SK-N-SH treated with all-trans-retinoic acid at 6 μM for 48 hours (cell line): Measurements from ENCODE around the gene HDAC8.
"Not testable (repeated sequence)": the region's sequence is repeated elsewhere in the genome, so short reads cannot be mapped to it uniquely, and the experiment has no call there.

Source experiments
- ATAC-seq: fragments of 200-7000 bp; cut with Tn5 transposase; 3 replicates; pipeline ENCODE4 v1.9.1; 2020; ENCODE audit warnings: mild to moderate bottlenecking, moderate library complexity
- ARNTL ChIP-seq: fragments of 450-650 bp; formaldehyde crosslinking; IDR thresholded peaks from 2 replicates; pipeline ENCODE4 v1.5.0; 2020; ENCODE audit warnings: low read depth, mild to moderate bottlenecking, moderate library complexity, borderline replicate concordance
- BACH2 ChIP-seq: fragments of 250-450 bp; sonication (Bioruptor Pico); IDR thresholded peaks from 2 replicates; pipeline ENCODE4 v1.9.0; 2021; ENCODE audit warnings: mild to moderate bottlenecking, borderline replicate concordance
- CSDC2 ChIP-seq: fragments of 250-450 bp; sonication (Bioruptor Pico); IDR thresholded peaks from 2 replicates; pipeline ENCODE4 v1.5.0; 2020; ENCODE audit warnings: mild to moderate bottlenecking, moderate library complexity
- GLIS3 ChIP-seq: fragments of 250-450 bp; sonication (Bioruptor Pico); IDR thresholded peaks from 2 replicates; pipeline ENCODE4 v1.5.0; 2020; ENCODE audit warnings: mild to moderate bottlenecking, moderate library complexity
- ISL1 ChIP-seq: fragments of 250-450 bp; sonication (Bioruptor Pico); IDR thresholded peaks from 2 replicates; pipeline ENCODE4 v2.1.2; 2022; ENCODE audit warnings: mild to moderate bottlenecking, moderate library complexity
- RARB ChIP-seq: fragments of 250-450 bp; sonication (Bioruptor Pico); IDR thresholded peaks from 2 replicates; pipeline ENCODE4 v1.8.0; 2021; ENCODE audit warnings: mild to moderate bottlenecking, moderate library complexity
- SNAI2 ChIP-seq: fragments of 250-450 bp; sonication (Bioruptor Pico); IDR thresholded peaks from 2 replicates; pipeline ENCODE4 v1.5.0; 2020; ENCODE audit warnings: mild to moderate bottlenecking, moderate library complexity
- TCF4 ChIP-seq: fragments of 250-450 bp; sonication (Bioruptor Pico); IDR thresholded peaks from 2 replicates; pipeline ENCODE4 v1.8.0; 2021; ENCODE audit warnings: mild to moderate bottlenecking, moderate library complexity, borderline replicate concordance
- TOX ChIP-seq: fragments of 250-450 bp; sonication (Bioruptor Pico); IDR thresholded peaks from 2 replicates; pipeline ENCODE4 v1.8.0; 2021; ENCODE audit warnings: mild to moderate bottlenecking, moderate library complexity, borderline replicate concordance
- ZC3H10 ChIP-seq: fragments of 250-450 bp; sonication (Bioruptor Pico); IDR thresholded peaks from 2 replicates; pipeline ENCODE4 v1.5.1; 2021; ENCODE audit warnings: mild to moderate bottlenecking, moderate library complexity
- ZFP3 ChIP-seq: fragments of 250-450 bp; sonication (Bioruptor Pico); IDR thresholded peaks from 2 replicates; pipeline ENCODE4 v1.5.0; 2020; ENCODE audit warnings: mild to moderate bottlenecking, moderate library complexity
- ZNF565 ChIP-seq: fragments of 450-650 bp; formaldehyde crosslinking; conservative IDR thresholded peaks from 2 replicates; pipeline ENCODE4 v1.5.0; 2020; ENCODE audit warnings: low read depth, mild to moderate bottlenecking, moderate library complexity
- ZNF70 ChIP-seq: fragments of 450-650 bp; formaldehyde crosslinking; IDR thresholded peaks from 2 replicates; pipeline ENCODE4 v1.5.0; 2020; ENCODE audit warnings: mild to moderate bottlenecking, moderate library complexity
- ZNF8 ChIP-seq: fragments of 450-650 bp; formaldehyde crosslinking; IDR thresholded peaks from 2 replicates; pipeline ENCODE4 v1.5.0; 2020; ENCODE audit warnings: mild to moderate bottlenecking, moderate library complexity
- TF ChIP-seq, protein P1 (sequence below): fragments of 250-450 bp; sonication (Bioruptor Pico); IDR thresholded peaks from 2 replicates; pipeline ENCODE4 v1.8.0; 2020; ENCODE audit warnings: mild to moderate bottlenecking, moderate library complexity, borderline replicate concordance
- TF ChIP-seq, protein P2 (sequence below): fragments of 250-450 bp; sonication (Bioruptor Pico); IDR thresholded peaks from 2 replicates; pipeline ENCODE4 v1.8.0; 2021; ENCODE audit warnings: low read depth, mild to moderate bottlenecking, moderate library complexity, borderline replicate concordance
- TF ChIP-seq, protein P3 (sequence below): fragments of 250-450 bp; sonication (Bioruptor Pico); IDR thresholded peaks from 2 replicates; pipeline ENCODE4 v1.5.0; 2020; ENCODE audit warnings: mild to moderate bottlenecking, moderate library complexity
- TF ChIP-seq, protein P4 (sequence below): fragments of 250-450 bp; sonication (Bioruptor Pico); IDR thresholded peaks from 2 replicates; pipeline ENCODE4 v1.5.1; 2021; ENCODE audit warnings: mild to moderate bottlenecking, moderate library complexity
- TF ChIP-seq, protein P5 (sequence below): fragments of 250-450 bp; sonication (Bioruptor Pico); IDR thresholded peaks from 2 replicates; pipeline ENCODE4 v1.5.1; 2020; ENCODE audit warnings: low read depth, mild to moderate bottlenecking, moderate library complexity

Gene HDAC8

DNA sequence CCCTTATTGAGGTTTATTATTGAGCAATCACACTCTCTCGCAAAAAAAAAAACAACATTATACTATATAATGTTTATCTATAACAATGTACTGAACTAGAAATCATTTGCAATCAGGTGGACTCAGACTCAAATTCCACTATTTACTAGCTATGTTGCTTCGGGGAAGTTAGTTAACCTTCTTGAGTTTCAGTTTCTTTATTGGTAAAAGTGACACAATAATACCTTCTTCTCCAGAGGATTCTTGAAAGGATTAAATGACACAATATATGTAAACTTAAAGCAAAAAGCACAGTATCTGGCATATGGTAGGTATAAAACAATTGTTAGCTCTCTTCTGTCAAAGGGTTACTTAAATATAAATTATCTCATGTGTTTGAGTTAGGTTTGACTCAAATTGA, 31.5 kb upstream of the HDAC8 start:
- ATAC-seq = no peak
- TF ChIP-seq ZFP3 (CRISPR knock-in tag) = no peak
- TF ChIP-seq TOX (CRISPR knock-in tag) = no peak
- no peak for TF ChIP-seq ZNF70 (CRISPR knock-in tag)
- TF ChIP-seq ARNTL = no peak
- TF ChIP-seq, protein P1, sequence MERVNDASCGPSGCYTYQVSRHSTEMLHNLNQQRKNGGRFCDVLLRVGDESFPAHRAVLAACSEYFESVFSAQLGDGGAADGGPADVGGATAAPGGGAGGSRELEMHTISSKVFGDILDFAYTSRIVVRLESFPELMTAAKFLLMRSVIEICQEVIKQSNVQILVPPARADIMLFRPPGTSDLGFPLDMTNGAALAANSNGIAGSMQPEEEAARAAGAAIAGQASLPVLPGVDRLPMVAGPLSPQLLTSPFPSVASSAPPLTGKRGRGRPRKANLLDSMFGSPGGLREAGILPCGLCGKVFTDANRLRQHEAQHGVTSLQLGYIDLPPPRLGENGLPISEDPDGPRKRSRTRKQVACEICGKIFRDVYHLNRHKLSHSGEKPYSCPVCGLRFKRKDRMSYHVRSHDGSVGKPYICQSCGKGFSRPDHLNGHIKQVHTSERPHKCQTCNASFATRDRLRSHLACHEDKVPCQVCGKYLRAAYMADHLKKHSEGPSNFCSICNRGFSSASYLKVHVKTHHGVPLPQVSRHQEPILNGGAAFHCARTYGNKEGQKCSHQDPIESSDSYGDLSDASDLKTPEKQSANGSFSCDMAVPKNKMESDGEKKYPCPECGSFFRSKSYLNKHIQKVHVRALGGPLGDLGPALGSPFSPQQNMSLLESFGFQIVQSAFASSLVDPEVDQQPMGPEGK (CRISPR knock-in tag) = no peak
- TF ChIP-seq CSDC2 (CRISPR knock-in tag) = no peak
- no peak for TF ChIP-seq ZNF565 (CRISPR knock-in tag)
- no peak for TF ChIP-seq ISL1
- no peak for TF ChIP-seq BACH2 (CRISPR knock-in tag)
- TF ChIP-seq ZC3H10 (CRISPR knock-in tag) = no peak

DNA sequence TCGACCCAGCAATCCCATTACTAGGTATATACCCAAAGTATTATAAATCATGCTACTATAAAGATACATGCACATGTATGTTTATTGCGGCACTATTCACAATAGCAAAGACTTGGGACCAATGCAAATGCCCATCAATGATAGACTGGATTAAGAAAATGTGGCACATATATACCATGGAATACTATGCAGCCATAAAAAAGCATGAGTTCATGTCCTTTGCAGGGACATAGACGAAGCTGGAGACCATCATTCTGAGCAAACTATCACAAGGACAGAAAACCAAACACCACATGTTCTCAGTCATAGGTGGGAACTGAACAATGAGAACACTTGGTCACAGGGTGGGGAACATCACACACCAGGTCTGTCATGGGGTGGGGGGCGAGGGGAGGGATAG, 18.4 kb upstream of the HDAC8 start:
- ATAC-seq = not testable (repeated sequence)

DNA sequence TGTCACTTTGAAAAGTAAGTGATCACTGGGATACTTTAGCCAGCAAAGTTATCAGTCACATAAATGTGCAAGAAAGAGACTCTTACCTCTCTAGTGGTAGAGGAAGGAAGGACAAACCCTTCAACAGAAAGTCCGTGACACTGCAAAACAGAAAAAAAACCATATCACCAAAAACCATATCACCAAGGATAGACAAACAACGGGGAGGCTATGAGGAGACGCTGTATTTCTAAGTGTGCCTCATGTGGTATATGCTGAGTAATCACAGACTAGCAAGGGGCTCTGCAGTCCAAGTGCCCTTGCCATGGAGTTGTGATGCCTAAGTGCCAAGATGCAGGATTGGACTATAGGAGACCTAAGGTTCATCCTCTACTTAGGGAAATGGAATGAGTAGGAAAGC, 11.5 kb upstream of the HDAC8 start:
- TF ChIP-seq, protein P2, sequence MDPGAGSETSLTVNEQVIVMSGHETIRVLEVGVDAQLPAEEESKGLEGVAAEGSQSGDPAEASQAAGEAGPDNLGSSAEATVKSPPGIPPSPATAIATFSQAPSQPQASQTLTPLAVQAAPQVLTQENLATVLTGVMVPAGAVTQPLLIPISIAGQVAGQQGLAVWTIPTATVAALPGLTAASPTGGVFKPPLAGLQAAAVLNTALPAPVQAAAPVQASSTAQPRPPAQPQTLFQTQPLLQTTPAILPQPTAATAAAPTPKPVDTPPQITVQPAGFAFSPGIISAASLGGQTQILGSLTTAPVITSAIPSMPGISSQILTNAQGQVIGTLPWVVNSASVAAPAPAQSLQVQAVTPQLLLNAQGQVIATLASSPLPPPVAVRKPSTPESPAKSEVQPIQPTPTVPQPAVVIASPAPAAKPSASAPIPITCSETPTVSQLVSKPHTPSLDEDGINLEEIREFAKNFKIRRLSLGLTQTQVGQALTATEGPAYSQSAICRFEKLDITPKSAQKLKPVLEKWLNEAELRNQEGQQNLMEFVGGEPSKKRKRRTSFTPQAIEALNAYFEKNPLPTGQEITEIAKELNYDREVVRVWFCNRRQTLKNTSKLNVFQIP (CRISPR knock-in tag) = no peak
- TF ChIP-seq RARB (CRISPR knock-in tag) = no peak
- TF ChIP-seq, protein P3, sequence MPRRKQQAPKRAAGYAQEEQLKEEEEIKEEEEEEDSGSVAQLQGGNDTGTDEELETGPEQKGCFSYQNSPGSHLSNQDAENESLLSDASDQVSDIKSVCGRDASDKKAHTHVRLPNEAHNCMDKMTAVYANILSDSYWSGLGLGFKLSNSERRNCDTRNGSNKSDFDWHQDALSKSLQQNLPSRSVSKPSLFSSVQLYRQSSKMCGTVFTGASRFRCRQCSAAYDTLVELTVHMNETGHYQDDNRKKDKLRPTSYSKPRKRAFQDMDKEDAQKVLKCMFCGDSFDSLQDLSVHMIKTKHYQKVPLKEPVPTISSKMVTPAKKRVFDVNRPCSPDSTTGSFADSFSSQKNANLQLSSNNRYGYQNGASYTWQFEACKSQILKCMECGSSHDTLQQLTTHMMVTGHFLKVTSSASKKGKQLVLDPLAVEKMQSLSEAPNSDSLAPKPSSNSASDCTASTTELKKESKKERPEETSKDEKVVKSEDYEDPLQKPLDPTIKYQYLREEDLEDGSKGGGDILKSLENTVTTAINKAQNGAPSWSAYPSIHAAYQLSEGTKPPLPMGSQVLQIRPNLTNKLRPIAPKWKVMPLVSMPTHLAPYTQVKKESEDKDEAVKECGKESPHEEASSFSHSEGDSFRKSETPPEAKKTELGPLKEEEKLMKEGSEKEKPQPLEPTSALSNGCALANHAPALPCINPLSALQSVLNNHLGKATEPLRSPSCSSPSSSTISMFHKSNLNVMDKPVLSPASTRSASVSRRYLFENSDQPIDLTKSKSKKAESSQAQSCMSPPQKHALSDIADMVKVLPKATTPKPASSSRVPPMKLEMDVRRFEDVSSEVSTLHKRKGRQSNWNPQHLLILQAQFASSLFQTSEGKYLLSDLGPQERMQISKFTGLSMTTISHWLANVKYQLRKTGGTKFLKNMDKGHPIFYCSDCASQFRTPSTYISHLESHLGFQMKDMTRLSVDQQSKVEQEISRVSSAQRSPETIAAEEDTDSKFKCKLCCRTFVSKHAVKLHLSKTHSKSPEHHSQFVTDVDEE (CRISPR knock-in tag) = no peak
- no peak for ATAC-seq

DNA sequence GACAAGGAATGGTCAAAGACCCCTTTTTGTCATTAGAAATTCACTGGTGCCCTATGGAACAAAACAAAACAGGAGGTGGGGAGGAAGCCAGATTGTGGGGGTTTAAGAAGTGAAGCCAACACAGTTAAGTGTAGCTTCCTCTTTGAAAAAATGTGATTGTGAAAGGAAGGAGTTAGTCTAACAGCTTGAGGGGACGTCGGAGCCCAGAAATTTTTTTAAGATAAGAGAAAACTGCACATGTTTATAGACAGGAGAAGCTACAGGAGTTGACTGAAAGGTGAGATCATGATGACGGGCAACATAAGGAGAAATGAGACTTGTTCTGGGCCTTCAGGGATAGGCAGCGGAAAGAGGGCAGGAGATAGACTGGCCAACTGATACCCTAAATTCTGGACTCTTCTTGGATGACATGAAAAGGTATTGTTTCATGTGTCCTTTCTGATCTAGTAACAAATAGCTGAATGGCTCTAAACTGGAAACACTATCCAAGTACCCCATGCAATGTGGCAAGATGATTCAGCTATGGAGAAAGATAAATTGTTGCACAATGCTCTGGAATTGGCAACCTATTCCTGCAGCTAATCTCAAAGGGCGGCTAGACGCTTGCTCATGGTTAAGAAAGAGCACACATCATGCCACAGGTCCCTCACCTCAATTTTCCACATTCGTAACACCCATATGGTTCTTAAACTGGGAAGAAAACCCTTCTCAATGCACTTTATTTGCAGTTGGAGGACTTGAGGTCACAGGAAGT, 3.7 kb upstream of the HDAC8 start:
- TF ChIP-seq, protein P3 (CRISPR knock-in tag) = no peak
- TF ChIP-seq, protein P4, sequence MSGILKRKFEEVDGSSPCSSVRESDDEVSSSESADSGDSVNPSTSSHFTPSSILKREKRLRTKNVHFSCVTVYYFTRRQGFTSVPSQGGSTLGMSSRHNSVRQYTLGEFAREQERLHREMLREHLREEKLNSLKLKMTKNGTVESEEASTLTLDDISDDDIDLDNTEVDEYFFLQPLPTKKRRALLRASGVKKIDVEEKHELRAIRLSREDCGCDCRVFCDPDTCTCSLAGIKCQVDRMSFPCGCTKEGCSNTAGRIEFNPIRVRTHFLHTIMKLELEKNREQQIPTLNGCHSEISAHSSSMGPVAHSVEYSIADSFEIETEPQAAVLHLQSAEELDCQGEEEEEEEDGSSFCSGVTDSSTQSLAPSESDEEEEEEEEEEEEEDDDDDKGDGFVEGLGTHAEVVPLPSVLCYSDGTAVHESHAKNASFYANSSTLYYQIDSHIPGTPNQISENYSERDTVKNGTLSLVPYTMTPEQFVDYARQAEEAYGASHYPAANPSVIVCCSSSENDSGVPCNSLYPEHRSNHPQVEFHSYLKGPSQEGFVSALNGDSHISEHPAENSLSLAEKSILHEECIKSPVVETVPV (CRISPR knock-in tag) = no peak
- TF ChIP-seq SNAI2 (CRISPR knock-in tag) (no peak), ZNF70 (CRISPR knock-in tag) (no peak), TOX (CRISPR knock-in tag) (no peak), ZNF8 (CRISPR knock-in tag) (no peak), ISL1 (no peak), TCF4 (no peak), GLIS3 (CRISPR knock-in tag) (no peak), RARB (CRISPR knock-in tag) (no peak)
- TF ChIP-seq, protein P1 (CRISPR knock-in tag) = no peak
- TF ChIP-seq, protein P5, sequence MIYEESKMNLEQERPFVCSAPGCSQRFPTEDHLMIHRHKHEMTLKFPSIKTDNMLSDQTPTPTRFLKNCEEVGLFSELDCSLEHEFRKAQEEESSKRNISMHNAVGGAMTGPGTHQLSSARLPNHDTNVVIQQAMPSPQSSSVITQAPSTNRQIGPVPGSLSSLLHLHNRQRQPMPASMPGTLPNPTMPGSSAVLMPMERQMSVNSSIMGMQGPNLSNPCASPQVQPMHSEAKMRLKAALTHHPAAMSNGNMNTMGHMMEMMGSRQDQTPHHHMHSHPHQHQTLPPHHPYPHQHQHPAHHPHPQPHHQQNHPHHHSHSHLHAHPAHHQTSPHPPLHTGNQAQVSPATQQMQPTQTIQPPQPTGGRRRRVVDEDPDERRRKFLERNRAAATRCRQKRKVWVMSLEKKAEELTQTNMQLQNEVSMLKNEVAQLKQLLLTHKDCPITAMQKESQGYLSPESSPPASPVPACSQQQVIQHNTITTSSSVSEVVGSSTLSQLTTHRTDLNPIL (CRISPR knock-in tag) = no peak

More for the DNA sequence above, 3.7 kb upstream of the HDAC8 start:
- no peak for ATAC-seq
